SK-N-SH (cell line): ENCODE measurements around the gene NAALADL2. TPM values are rescaled to one million over a fixed set of nuclear protein-coding genes. Genes with fewer than 3 reads are reported as not detected.

Experiments used
- CTCF ChIA-PET: fragments of 300-600, 350-600 bp; formaldehyde crosslinking; extraction: SDS; loops from one replicate; lab custom pipeline; 2021; lab: Yijun Ruan, JAX
- POLR2A ChIA-PET: fragments of 350-600 bp; sonication (Branson Sonifier 250); formaldehyde crosslinking; extraction: SDS; loops from one replicate; lab custom pipeline; 2020; ENCODE audit warnings: antibody characterized with exemption, inconsistent platforms; lab: Yijun Ruan, JAX
- DNase-seq: peaks from one replicate; pipeline ENCODE4 v3.0.0; 2012
- H2AFZ ChIP-seq: fragments of 200-600 bp; sonication (generic); 2 replicates; pipeline ENCODE4 v1.8.1; 2016; ENCODE audit warnings: antibody characterized with exemption, mild to moderate bottlenecking, low read depth
- H3F3A ChIP-seq: fragments of 200-600 bp; sonication (generic); replicated peaks from 2 replicates; pipeline ENCODE3; 2016; ENCODE audit warnings: antibody characterized with exemption, mild to moderate bottlenecking; ENCODE audit not compliant: insufficient read depth
- H3K27ac ChIP-seq, 2 experiments: fragments of 200-500 bp in 1 of 2; fragments of 200-600 bp in 1 of 2; sonication (Bioruptor generic) in 1 of 2; sonication (generic), shearing (Covaris generic) in 1 of 2; 2 replicates each; pipeline versions ENCODE4 v1.5.1 to v1.6.1; 2014 to 2016; ENCODE audit warnings: low read depth in 2 of 2, inconsistent platforms in 1 of 2, low read length in 1 of 2, mild to moderate bottlenecking in 1 of 2, mixed read lengths in 1 of 2
- H3K27me3 ChIP-seq: fragments of 200-600 bp; sonication (generic), shearing (Covaris generic); 2 replicates; pipeline ENCODE4 v1.6.1; 2016; ENCODE audit warnings: mixed run types; ENCODE audit not compliant: insufficient read depth
- H3K36me3 ChIP-seq, 2 experiments: fragments of 200-500 bp in 1 of 2; fragments of 200-600 bp in 1 of 2; sonication (Bioruptor generic) in 1 of 2; sonication (generic) in 1 of 2; replicated peaks in 1 of 2; 2 replicates each; pipeline versions ENCODE3 to v1.5.1; 2014 to 2016; ENCODE audit warnings: low read length in 1 of 2, mild to moderate bottlenecking in 1 of 2; ENCODE audit not compliant: insufficient read depth in 2 of 2, control insufficient read depth in 1 of 2
- H3K4me1 ChIP-seq, 2 experiments: fragments of 200-500 bp in 1 of 2; fragments of 200-600 bp in 1 of 2; sonication (Bioruptor generic) in 1 of 2; sonication (generic), shearing (Covaris generic) in 1 of 2; 2 replicates each; pipeline versions ENCODE4 v1.5.1 to v1.6.1; 2014 to 2016; ENCODE audit warnings: low read depth in 1 of 2, low read length in 1 of 2, mixed run types in 1 of 2; ENCODE audit not compliant: insufficient read depth in 2 of 2, control insufficient read depth in 1 of 2
- H3K4me2 ChIP-seq: fragments of 200-600 bp; sonication (generic), shearing (Covaris generic); 2 replicates; pipeline ENCODE4 v1.6.1; 2017; ENCODE audit warnings: mixed run types
- H3K4me3 ChIP-seq, 2 experiments: fragments of 200-500 bp in 1 of 2; fragments of 200-600 bp in 1 of 2; sonication (Bioruptor generic) in 1 of 2; sonication (generic), shearing (Covaris generic) in 1 of 2; 2 replicates each; pipeline versions ENCODE4 v1.5.1 to v1.8.1; 2014 to 2016; ENCODE audit warnings: low read depth in 2 of 2, inconsistent platforms in 1 of 2, low read length in 1 of 2, mild to moderate bottlenecking in 1 of 2, mixed read lengths in 1 of 2, moderate library complexity in 1 of 2
- H3K79me2 ChIP-seq: fragments of 200-600 bp; sonication (generic); 2 replicates; pipeline ENCODE4 v1.8.1; 2017; ENCODE audit warnings: mild to moderate bottlenecking; ENCODE audit not compliant: insufficient read depth
- H3K9ac ChIP-seq: fragments of 200-600 bp; sonication (generic); 2 replicates; pipeline ENCODE4 v1.6.1; 2017; ENCODE audit warnings: mixed run types
- H3K9me2 ChIP-seq: fragments of 200-600 bp; sonication (generic); 2 replicates; pipeline ENCODE4 v1.6.1; 2017; ENCODE audit warnings: mixed run types
- H3K9me3 ChIP-seq: fragments of 200-600 bp; sonication (generic); 2 replicates; pipeline ENCODE4 v1.6.1; 2017; ENCODE audit warnings: mixed run types, mild to moderate bottlenecking, moderate library complexity
- H4K20me1 ChIP-seq: fragments of 200-600 bp; sonication (generic); 2 replicates; pipeline ENCODE4 v1.6.1; 2017; ENCODE audit warnings: mild to moderate bottlenecking, mixed run types; ENCODE audit not compliant: insufficient read depth
- CHD2 ChIP-seq: fragments of 150-350 bp; IDR thresholded peaks from 2 replicates; pipeline ENCODE4 v1.6.1; 2018; ENCODE audit warnings: low read length; ENCODE audit not compliant: partially characterized antibody
- ELF1 ChIP-seq: IDR thresholded peaks from 2 replicates; pipeline ENCODE4 v1.4.0; 2012
- GATA2 ChIP-seq: sonication (generic); formaldehyde crosslinking; IDR thresholded peaks from 2 replicates; pipeline ENCODE4 v1.5.0; 2020; ENCODE audit warnings: mild to moderate bottlenecking, missing genetic modification reagents
- MEF2A ChIP-seq: IDR thresholded peaks from 2 replicates; pipeline ENCODE4 v1.4.0; 2012; ENCODE audit warnings: low read depth, borderline replicate concordance
- NFIC ChIP-seq: IDR thresholded peaks from 2 replicates; pipeline ENCODE4 v1.4.0; 2012; ENCODE audit warnings: borderline replicate concordance
- POLR2AphosphoS5 ChIP-seq: IDR thresholded peaks from 2 replicates; pipeline ENCODE4 v1.6.1; 2012; ENCODE audit warnings: low read depth, low read length
- RAD21 ChIP-seq: IDR thresholded peaks from 2 replicates; pipeline ENCODE4 v1.6.1; 2012; ENCODE audit warnings: mild to moderate bottlenecking, low read length
- RCOR1 ChIP-seq: fragments of 150-350 bp; IDR thresholded peaks from 2 replicates; pipeline ENCODE4 v1.6.1; 2017; ENCODE audit warnings: antibody characterized with exemption, low read length
- RFX5 ChIP-seq: IDR thresholded peaks from 2 replicates; pipeline ENCODE4 v1.6.1; 2012; ENCODE audit warnings: mild to moderate bottlenecking, improper control_type of control experiment, low read length
- SMC3 ChIP-seq: IDR thresholded peaks from 2 replicates; pipeline ENCODE4 v1.6.1; 2012; ENCODE audit warnings: low read depth, low read length, improper control_type of control experiment
- TCF12 ChIP-seq: IDR thresholded peaks from 2 replicates; pipeline ENCODE4 v1.4.0; 2012
- WGBS: methylation state at CpG from one replicate; pipeline ENCODE4 v1.1.6; 2017; ENCODE audit warnings: low lambda C conversion rate; 5-methylcytosine and 5-hydroxymethylcytosine counted together
- polyA plus RNA-seq, 3 experiments: library from polyadenylated mRNA; depleted of rRNA; stranded (reverse); fragments of >200 nt; gene quantifications; 2 replicates each; pipeline ENCODE4 v1.2.3, GENCODE V29; 2012
- TF ChIP-seq, protein P1 (sequence below): fragments of 200-600 bp; sonication (generic); IDR thresholded peaks from 2 replicates; pipeline ENCODE4 v1.6.1; 2017; ENCODE audit warnings: antibody characterized with exemption, mild to moderate bottlenecking, moderate library complexity
- TF ChIP-seq, protein P2 (sequence below): fragments of 150-350 bp; IDR thresholded peaks from 2 replicates; pipeline ENCODE4 v1.6.1; 2016; ENCODE audit warnings: mild to moderate bottlenecking, low read depth, low read length
- TF ChIP-seq, protein P3 (sequence below): fragments of 150-350 bp; IDR thresholded peaks from 2 replicates; pipeline ENCODE4 v1.6.1; 2017; ENCODE audit warnings: antibody characterized with exemption, low read length, low read depth, borderline replicate concordance
- TF ChIP-seq, protein P4 (sequence below): IDR thresholded peaks from 2 replicates; pipeline ENCODE4 v1.4.0; 2012; ENCODE audit warnings: low read depth, borderline replicate concordance

NAALADL2 gene
- polyA plus RNA-seq, 1 of the 3 experiments (the other 2 are of a cell fraction), result 1.2 TPM

DNA sequence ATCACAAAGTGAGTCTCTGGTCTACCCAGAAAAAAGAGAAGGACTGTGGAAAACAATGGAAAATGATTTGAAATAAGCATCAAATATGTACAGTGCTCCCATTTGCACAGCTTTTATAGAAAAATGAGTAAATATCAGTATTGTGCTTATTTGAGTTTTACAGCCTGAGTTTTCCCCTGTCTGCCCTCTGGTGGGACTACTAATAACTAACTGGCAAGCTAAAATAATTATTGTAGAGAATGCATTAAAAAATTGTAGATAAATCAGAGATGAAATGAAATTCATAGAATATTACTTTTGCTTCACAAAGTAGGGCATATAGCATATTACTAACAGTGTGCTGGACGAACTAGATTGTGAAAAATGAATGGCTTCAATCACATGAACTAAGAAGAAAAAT lies 287.1 kb downstream of the NAALADL2 start:
- H3K9me2 ChIP-seq, result no peaks in the 10 kb centered on the region
- H3K79me2 ChIP-seq, result no peaks in the 10 kb centered on the region
- H3K36me3 ChIP-seq, result no peaks in the 10 kb centered on the region
- H3F3A ChIP-seq, result no peaks in the 10 kb centered on the region
- 58% methylated on average over 1 of the region's 1 CpG for WGBS
- no peaks in the 10 kb centered on the region for H3K9me3 ChIP-seq
- no peaks in the 10 kb centered on the region for H4K20me1 ChIP-seq
- H3K27ac ChIP-seq, result no peak overlapping the region
- ChIA-PET CTCF (interaction anchor here (0.6 to 1.5 kb wide), 6 partner anchors 10 to 1284 kb away, joined by 3 to 4 read pairs (median 3); no protein-coding TSS in a partner anchor), POLR2A (no interaction called here)
- no peak overlapping the region for H3K4me2 ChIP-seq
- no peak overlapping the region for H3K9ac ChIP-seq
- TF ChIP-seq RAD21 (peak; percentile 49; the same call in 1 of the 2 replicates), NFIC (no peak), SMC3 (0 out of 2 replicates have a peak, but pooled peaks have one; percentile 18), POLR2AphosphoS5 (no peak)
- TF ChIP-seq, protein P1, sequence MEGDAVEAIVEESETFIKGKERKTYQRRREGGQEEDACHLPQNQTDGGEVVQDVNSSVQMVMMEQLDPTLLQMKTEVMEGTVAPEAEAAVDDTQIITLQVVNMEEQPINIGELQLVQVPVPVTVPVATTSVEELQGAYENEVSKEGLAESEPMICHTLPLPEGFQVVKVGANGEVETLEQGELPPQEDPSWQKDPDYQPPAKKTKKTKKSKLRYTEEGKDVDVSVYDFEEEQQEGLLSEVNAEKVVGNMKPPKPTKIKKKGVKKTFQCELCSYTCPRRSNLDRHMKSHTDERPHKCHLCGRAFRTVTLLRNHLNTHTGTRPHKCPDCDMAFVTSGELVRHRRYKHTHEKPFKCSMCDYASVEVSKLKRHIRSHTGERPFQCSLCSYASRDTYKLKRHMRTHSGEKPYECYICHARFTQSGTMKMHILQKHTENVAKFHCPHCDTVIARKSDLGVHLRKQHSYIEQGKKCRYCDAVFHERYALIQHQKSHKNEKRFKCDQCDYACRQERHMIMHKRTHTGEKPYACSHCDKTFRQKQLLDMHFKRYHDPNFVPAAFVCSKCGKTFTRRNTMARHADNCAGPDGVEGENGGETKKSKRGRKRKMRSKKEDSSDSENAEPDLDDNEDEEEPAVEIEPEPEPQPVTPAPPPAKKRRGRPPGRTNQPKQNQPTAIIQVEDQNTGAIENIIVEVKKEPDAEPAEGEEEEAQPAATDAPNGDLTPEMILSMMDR, result peak; percentile 59
- TF ChIP-seq, all 33 proteins: peak for 3
- H2AFZ ChIP-seq, result no peak overlapping the region
- H3K27me3 ChIP-seq, result no peaks in the 10 kb centered on the region
- no peak for DNase-seq
- H3K4me1 ChIP-seq, result peaks cover 0 to 3% of the 10 kb centered on the region in 2 experiments; a peak in 1 of 4 replicates
- H3K4me3 ChIP-seq, result no peak overlapping the region

DNA sequence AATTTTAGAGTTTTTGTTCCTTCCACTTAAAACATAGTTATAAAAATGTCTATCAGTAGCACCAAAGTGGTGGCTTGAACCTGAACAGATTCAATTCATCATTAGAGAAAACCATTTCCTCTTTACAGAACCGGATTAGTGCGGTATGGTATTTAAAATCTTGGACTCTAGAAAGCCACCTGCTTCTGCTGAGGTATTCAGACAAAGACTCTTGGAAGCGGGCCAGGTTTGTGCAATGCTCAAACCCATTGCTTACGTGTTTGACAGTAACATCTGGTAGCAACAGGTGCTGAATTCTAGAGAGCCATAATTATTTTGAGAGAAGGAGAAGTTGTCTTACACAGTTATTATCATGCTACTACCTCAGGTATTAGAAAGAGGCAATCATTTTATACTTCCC lies 290.5 kb downstream of the NAALADL2 start:
- no peaks in the 10 kb centered on the region for H3K27me3 ChIP-seq
- no peaks in the 10 kb centered on the region for H3K36me3 ChIP-seq
- H2AFZ ChIP-seq, result no peak overlapping the region
- no peaks in the 10 kb centered on the region for H3K9me3 ChIP-seq
- no peak overlapping the region for H3K4me2 ChIP-seq
- no peak for TF ChIP-seq RFX5
- H3K79me2 ChIP-seq, result no peaks in the 10 kb centered on the region
- no peaks in the 10 kb centered on the region; the same call in 1 of the 2 replicates for H3K9me2 ChIP-seq
- ChIA-PET CTCF (no interaction called here), POLR2A (no interaction called here)
- H3K4me1 ChIP-seq, result peaks cover 0 to 3% of the 10 kb centered on the region in 2 experiments; a peak in 1 of 4 replicates
- no peak overlapping the region for H3K9ac ChIP-seq
- 73% methylated on average over 4 of the region's 4 CpGs for WGBS
- H3K27ac ChIP-seq, result no peak overlapping the region
- H3K4me3 ChIP-seq, result no peak overlapping the region
- no peaks in the 10 kb centered on the region for H4K20me1 ChIP-seq
- no peaks in the 10 kb centered on the region for H3F3A ChIP-seq
- no peak for DNase-seq

DNA sequence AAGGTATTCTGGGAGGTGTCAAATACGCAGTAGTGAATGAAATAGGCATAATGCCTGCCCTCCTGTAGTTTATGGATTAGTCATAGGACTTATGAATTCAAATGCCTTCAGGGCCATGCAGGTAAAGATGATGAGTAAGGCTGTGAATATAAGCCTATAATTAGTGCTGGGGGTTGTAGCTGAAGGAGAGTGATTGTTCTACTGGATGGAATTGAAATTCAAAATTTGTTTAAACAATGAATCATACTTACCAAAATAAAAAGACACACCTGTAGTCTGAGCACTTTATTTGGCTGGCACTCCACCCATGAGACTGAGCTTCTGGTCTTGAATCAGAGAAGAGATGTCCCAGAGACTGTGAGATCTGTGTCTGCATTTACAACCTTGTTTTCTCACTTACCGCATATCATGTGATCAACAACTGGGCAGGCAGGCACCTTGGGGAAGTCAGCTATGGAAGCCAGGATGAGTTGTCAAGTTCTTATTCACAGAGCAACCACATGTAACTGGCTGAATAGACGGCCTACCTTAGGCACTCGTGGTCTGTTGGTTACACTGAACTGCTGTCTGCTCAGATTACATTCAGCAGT lies 291.8 kb downstream of the NAALADL2 start:
- Histone ChIP-seq H3K9me3 (no peaks in the 10 kb centered on the region), H3K27me3 (no peaks in the 10 kb centered on the region), H3K36me3 (no peaks in the 10 kb centered on the region), H3K4me1 (peaks cover 0 to 3% of the 10 kb centered on the region in 2 experiments; a peak in 1 of 4 replicates), H3K4me3 (no peak overlapping the region), H4K20me1 (no peaks in the 10 kb centered on the region), H3F3A (no peaks in the 10 kb centered on the region), H3K9ac (no peak overlapping the region), H3K9me2 (no peaks in the 10 kb centered on the region; the same call in 1 of the 2 replicates), H3K4me2 (no peak overlapping the region), H3K79me2 (no peaks in the 10 kb centered on the region), H2AFZ (no peak overlapping the region), H3K27ac (no peak overlapping the region)
- no peak for DNase-seq
- ChIA-PET POLR2A (no interaction called here), CTCF (interaction anchor here (1.4 kb wide), 1 partner anchor 1279 kb away, joined by 3 read pairs; no protein-coding TSS in a partner anchor)
- no peak for TF ChIP-seq CHD2
- TF ChIP-seq, protein P2, sequence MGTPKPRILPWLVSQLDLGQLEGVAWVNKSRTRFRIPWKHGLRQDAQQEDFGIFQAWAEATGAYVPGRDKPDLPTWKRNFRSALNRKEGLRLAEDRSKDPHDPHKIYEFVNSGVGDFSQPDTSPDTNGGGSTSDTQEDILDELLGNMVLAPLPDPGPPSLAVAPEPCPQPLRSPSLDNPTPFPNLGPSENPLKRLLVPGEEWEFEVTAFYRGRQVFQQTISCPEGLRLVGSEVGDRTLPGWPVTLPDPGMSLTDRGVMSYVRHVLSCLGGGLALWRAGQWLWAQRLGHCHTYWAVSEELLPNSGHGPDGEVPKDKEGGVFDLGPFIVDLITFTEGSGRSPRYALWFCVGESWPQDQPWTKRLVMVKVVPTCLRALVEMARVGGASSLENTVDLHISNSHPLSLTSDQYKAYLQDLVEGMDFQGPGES, result no peak
- TF ChIP-seq, protein P3, sequence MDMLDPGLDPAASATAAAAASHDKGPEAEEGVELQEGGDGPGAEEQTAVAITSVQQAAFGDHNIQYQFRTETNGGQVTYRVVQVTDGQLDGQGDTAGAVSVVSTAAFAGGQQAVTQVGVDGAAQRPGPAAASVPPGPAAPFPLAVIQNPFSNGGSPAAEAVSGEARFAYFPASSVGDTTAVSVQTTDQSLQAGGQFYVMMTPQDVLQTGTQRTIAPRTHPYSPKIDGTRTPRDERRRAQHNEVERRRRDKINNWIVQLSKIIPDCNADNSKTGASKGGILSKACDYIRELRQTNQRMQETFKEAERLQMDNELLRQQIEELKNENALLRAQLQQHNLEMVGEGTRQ, result no peak
- TF ChIP-seq RCOR1, result no peak
- no peak for TF ChIP-seq ELF1
- TF ChIP-seq POLR2AphosphoS5, result no peak
- TF ChIP-seq MEF2A, result no peak
- TF ChIP-seq, protein P4, sequence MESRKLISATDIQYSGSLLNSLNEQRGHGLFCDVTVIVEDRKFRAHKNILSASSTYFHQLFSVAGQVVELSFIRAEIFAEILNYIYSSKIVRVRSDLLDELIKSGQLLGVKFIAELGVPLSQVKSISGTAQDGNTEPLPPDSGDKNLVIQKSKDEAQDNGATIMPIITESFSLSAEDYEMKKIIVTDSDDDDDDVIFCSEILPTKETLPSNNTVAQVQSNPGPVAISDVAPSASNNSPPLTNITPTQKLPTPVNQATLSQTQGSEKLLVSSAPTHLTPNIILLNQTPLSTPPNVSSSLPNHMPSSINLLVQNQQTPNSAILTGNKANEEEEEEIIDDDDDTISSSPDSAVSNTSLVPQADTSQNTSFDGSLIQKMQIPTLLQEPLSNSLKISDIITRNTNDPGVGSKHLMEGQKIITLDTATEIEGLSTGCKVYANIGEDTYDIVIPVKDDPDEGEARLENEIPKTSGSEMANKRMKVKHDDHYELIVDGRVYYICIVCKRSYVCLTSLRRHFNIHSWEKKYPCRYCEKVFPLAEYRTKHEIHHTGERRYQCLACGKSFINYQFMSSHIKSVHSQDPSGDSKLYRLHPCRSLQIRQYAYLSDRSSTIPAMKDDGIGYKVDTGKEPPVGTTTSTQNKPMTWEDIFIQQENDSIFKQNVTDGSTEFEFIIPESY, result no peak
- TF ChIP-seq TCF12, result no peak
- TF ChIP-seq GATA2 (CRISPR knock-in tag), result no peak
- WGBS, result 46% methylated on average over 4 of the region's 4 CpGs
